HepG2 (cell line): ENCODE results near the gene SYP. TPM values are rescaled to one million over a fixed set of nuclear protein-coding genes. Genes with fewer than 3 reads are reported as not detected.

Source experiments
- ATAC-seq: fragments of 200-7000 bp; cut with Tn5 transposase; 3 replicates; pipeline ENCODE4 v1.9.1; 2020; ENCODE audit warnings: mild to moderate bottlenecking, moderate library complexity
- BruUV-seq: library from RNA; stranded (reverse); fragments of 400-500 nt; replicated peaks from 2 replicates; lab custom pipeline; 2021; lab: Mats Ljungman, UMichigan
- CTCF ChIA-PET: fragments of 300-600 bp; formaldehyde crosslinking; extraction: SDS; loops from one replicate; lab custom pipeline; 2021; ENCODE audit warnings: low total read pairs, inconsistent platforms, low intra/inter-chr PET ratio; lab: Yijun Ruan, JAX
- POLR2A ChIA-PET: fragments of 350-600 bp; sonication (Branson Sonifier 250); formaldehyde crosslinking; loops from one replicate; lab custom pipeline; 2020; ENCODE audit warnings: antibody characterized with exemption, inconsistent platforms; lab: Yijun Ruan, JAX
- DNase-seq: peaks from one replicate; pipeline ENCODE4 v3.0.0-alpha.2; 2015; ENCODE audit warnings: low spot score
- FAIRE-seq: peaks from 3 replicates; lab custom pipeline; 2011; peaks lifted over from hg19 to GRCh38; lab: Jason Lieb, UNC
- H2AFZ ChIP-seq: one replicate; pipeline ENCODE4 v1.6.1; 2011; ENCODE audit warnings: low read length, inconsistent platforms
- H3K27ac ChIP-seq: fragments of 300-600 bp; 3 replicates; pipeline ENCODE4 v1.8.0; 2011; ENCODE audit warnings: mixed run types, mild to moderate bottlenecking, mixed read lengths, low read length, inconsistent platforms; ENCODE audit not compliant: insufficient read depth; ENCODE audit errors: extremely low read length
- H3K27me3 ChIP-seq, 2 experiments: fragments of 200-600 bp in 1 of 2; 2 replicates in 1 of 2; 3 replicates in 1 of 2; pipeline versions ENCODE4 v1.6.0 to v1.8.0; 2011; ENCODE audit warnings: low read length in 2 of 2, mild to moderate bottlenecking in 2 of 2, moderate library complexity in 2 of 2, inconsistent platforms in 1 of 2; ENCODE audit not compliant: insufficient read depth in 2 of 2, control insufficient read depth in 1 of 2
- H3K36me3 ChIP-seq, 2 experiments: fragments of 200-600 bp in 1 of 2; replicated peaks in 1 of 2; 2 replicates in 1 of 2; 3 replicates in 1 of 2; pipeline versions ENCODE4 v1.5.1 to v1.8.0; 2011; ENCODE audit warnings: low read length in 2 of 2, inconsistent platforms in 1 of 2; ENCODE audit not compliant: insufficient read depth in 2 of 2, control insufficient read depth in 1 of 2
- H3K4me1 ChIP-seq: 2 replicates; pipeline ENCODE4 v1.5.1; 2012; ENCODE audit warnings: low read length, inconsistent platforms; ENCODE audit not compliant: insufficient read depth
- H3K4me2 ChIP-seq: 2 replicates; pipeline ENCODE4 v1.6.0; 2011; ENCODE audit warnings: low read depth, low read length, inconsistent platforms
- H3K4me3 ChIP-seq, 3 experiments: fragments of 200-600 bp in 1 of 3; sonication (generic), shearing (Covaris generic) in 1 of 3; replicated peaks in 1 of 3; 2 replicates each; pipeline ENCODE4 v1.5.1; 2011 to 2016; ENCODE audit warnings: low read length in 3 of 3, inconsistent platforms in 2 of 3, low read depth in 2 of 3, mild to moderate bottlenecking in 2 of 3, control low read depth in 1 of 3, mixed read lengths in 1 of 3; ENCODE audit not compliant: insufficient read depth in 1 of 3
- H3K79me2 ChIP-seq: one replicate; pipeline ENCODE4 v1.6.1; 2011; ENCODE audit warnings: low read length, inconsistent platforms; ENCODE audit not compliant: insufficient read depth
- H3K9ac ChIP-seq: 2 replicates; pipeline ENCODE4 v1.6.0; 2011; ENCODE audit warnings: mild to moderate bottlenecking, low read depth, low read length, inconsistent platforms; ENCODE audit not compliant: insufficient read depth
- H3K9me3 ChIP-seq: 2 replicates; pipeline ENCODE4 v1.5.1; 2012; ENCODE audit warnings: mild to moderate bottlenecking, low read length
- H4K20me1 ChIP-seq: 2 replicates; pipeline ENCODE4 v1.6.0; 2011; ENCODE audit warnings: inconsistent platforms, mild to moderate bottlenecking, low read length, moderate library complexity; ENCODE audit not compliant: insufficient read depth
- CBX5 ChIP-seq: sonication (generic); formaldehyde crosslinking; IDR thresholded peaks from 2 replicates; pipeline ENCODE4 v1.4.0; 2020; ENCODE audit warnings: missing genetic modification reagents, borderline replicate concordance
- FOSL1 ChIP-seq: sonication (generic); formaldehyde crosslinking; IDR thresholded peaks from 2 replicates; pipeline ENCODE4 v1.9.0; 2021; ENCODE audit warnings: missing genetic modification reagents, borderline replicate concordance
- JUNB ChIP-seq: sonication (generic); formaldehyde crosslinking; IDR thresholded peaks from 2 replicates; pipeline ENCODE4 v1.8.0; 2022; ENCODE audit warnings: missing genetic modification reagents, mild to moderate bottlenecking, borderline replicate concordance
- NFRKB ChIP-seq: fragments of 450-650 bp; IDR thresholded peaks from 2 replicates; pipeline ENCODE4 v1.6.1; 2017
- RFXAP ChIP-seq: sonication (generic); formaldehyde crosslinking; IDR thresholded peaks from 2 replicates; pipeline ENCODE4 v1.4.0; 2020; ENCODE audit warnings: missing genetic modification reagents, borderline replicate concordance
- WGBS: methylation state at CpG from one replicate; pipeline ENCODE4 v1.1.6; 2017; ENCODE audit warnings: low lambda C conversion rate; 5-methylcytosine and 5-hydroxymethylcytosine counted together
- in situ Hi-C: cut with HindIII; loops from 2 replicates; pipeline ENCODE4 v1.10.0; 2017; ENCODE audit warnings: low pct_unique_long_range_greater_than_20kb; ENCODE audit not compliant: extremely low pct_ligation_motif_present
- intact Hi-C: fragments of 100-400 bp; cut with micrococcal nuclease; formaldehyde crosslinking; loops from one replicate; pipeline ENCODE4 v1.10.0; 2022; ENCODE audit not compliant: unreplicated experiment
- polyA plus RNA-seq, 8 experiments: library from polyadenylated mRNA; depleted of rRNA in 3 of 8; stranded (reverse) in 7 of 8; unstranded in 1 of 8; fragments of >200 nt; fragmentation: Illumina TruSeq in 4 of 8; extraction: Trizol in 4 of 8; gene quantifications; 2 replicates each; pipeline versions ENCODE4 v1.2.1 to v1.2.3, GENCODE V29; 2011 to 2016; ENCODE audit warnings: low read depth in 4 of 8, missing spikeins in 1 of 8, mixed read lengths in 1 of 8; ENCODE audit not compliant: insufficient read depth in 1 of 8
- total RNA-seq, 5 experiments: library from RNA; depleted of rRNA; stranded (reverse); fragments of >200 nt; fragmentation: Illumina TruSeq; extraction: Trizol; gene quantifications; 2 replicates each; pipeline ENCODE4 v1.2.3, GENCODE V29; 2016; ENCODE audit warnings: low read depth in 1 of 5
- TF ChIP-seq, protein P1 (sequence below): IDR thresholded peaks from 2 replicates; pipeline ENCODE4 v1.6.1; 2012; ENCODE audit warnings: low read length, improper control_type of control experiment
- TF ChIP-seq, protein P2 (sequence below): sonication (generic); formaldehyde crosslinking; conservative IDR thresholded peaks from 2 replicates; pipeline ENCODE4 v1.5.0; 2020; ENCODE audit warnings: missing genetic modification reagents

Gene SYP
- total and polyA plus RNA-seq, 2 of the 13 experiments (the other 11 are each of a cell fraction or from before 2014, with no cell fraction given): 2.0 to 2.5 TPM

DNA sequence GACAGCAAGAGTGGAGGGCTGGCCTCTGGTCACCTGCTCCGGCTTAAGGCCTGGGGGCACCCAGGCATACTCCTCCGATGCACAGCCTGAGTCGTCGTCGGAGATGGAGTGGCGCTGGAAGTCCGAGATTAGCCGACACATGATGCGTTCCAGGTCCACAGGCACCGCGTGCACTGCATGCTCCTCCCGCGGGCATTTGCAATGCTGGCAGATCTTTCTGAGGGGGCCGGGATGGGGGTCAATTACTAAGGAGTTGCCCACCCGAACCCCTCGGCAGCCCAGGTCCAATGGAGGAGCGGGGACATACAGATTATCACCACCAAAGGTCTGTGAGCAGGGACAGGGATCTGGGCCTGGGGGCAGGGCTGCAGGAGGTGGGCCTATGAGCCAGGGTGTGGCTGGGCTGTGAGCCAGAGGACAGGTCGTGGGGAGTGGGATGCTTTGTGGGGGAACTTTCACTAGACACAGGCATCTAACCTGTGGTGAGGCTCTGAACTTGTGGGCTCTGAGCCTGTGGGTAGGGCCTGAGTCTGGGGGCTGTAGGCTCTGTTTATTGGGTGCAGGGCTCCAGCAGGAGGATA is 16.2 kb downstream of the SYP start:
- Histone ChIP-seq H4K20me1 (no peaks in the 10 kb centered on the region), H3K9me3 (no peaks in the 10 kb centered on the region), H3K9ac (no peak overlapping the region), H3K4me3 (no peak overlapping the region), H3K27ac (no peak overlapping the region), H3K4me1 (peaks cover 24% of the 10 kb centered on the region), H3K4me2 (no peak overlapping the region), H2AFZ (no peak overlapping the region), H3K79me2 (no peaks in the 10 kb centered on the region), H3K36me3 (peaks cover 0 to 2% of the 10 kb centered on the region in 2 experiments; a peak in 2 of 5 replicates), H3K27me3 (no peaks in the 10 kb centered on the region)
- DNase-seq (no peak), FAIRE-seq (no peak), ATAC-seq (no peak)
- in situ Hi-C loops: no loop called here
- BruUV-seq: no TSS peak
- 88% methylated on average over 7 of the region's 18 CpGs for WGBS
- intact Hi-C loops: no loop called here
- TF ChIP-seq NFRKB: no peak
- TF ChIP-seq CBX5 (CRISPR knock-in tag): no peak
- TF ChIP-seq, protein P1, sequence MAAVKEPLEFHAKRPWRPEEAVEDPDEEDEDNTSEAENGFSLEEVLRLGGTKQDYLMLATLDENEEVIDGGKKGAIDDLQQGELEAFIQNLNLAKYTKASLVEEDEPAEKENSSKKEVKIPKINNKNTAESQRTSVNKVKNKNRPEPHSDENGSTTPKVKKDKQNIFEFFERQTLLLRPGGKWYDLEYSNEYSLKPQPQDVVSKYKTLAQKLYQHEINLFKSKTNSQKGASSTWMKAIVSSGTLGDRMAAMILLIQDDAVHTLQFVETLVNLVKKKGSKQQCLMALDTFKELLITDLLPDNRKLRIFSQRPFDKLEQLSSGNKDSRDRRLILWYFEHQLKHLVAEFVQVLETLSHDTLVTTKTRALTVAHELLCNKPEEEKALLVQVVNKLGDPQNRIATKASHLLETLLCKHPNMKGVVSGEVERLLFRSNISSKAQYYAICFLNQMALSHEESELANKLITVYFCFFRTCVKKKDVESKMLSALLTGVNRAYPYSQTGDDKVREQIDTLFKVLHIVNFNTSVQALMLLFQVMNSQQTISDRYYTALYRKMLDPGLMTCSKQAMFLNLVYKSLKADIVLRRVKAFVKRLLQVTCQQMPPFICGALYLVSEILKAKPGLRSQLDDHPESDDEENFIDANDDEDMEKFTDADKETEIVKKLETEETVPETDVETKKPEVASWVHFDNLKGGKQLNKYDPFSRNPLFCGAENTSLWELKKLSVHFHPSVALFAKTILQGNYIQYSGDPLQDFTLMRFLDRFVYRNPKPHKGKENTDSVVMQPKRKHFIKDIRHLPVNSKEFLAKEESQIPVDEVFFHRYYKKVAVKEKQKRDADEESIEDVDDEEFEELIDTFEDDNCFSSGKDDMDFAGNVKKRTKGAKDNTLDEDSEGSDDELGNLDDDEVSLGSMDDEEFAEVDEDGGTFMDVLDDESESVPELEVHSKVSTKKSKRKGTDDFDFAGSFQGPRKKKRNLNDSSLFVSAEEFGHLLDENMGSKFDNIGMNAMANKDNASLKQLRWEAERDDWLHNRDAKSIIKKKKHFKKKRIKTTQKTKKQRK: no peak
- no peak for TF ChIP-seq FOSL1 (CRISPR knock-in tag)
- TF ChIP-seq RFXAP (CRISPR knock-in tag): no peak
- TF ChIP-seq, protein P2, sequence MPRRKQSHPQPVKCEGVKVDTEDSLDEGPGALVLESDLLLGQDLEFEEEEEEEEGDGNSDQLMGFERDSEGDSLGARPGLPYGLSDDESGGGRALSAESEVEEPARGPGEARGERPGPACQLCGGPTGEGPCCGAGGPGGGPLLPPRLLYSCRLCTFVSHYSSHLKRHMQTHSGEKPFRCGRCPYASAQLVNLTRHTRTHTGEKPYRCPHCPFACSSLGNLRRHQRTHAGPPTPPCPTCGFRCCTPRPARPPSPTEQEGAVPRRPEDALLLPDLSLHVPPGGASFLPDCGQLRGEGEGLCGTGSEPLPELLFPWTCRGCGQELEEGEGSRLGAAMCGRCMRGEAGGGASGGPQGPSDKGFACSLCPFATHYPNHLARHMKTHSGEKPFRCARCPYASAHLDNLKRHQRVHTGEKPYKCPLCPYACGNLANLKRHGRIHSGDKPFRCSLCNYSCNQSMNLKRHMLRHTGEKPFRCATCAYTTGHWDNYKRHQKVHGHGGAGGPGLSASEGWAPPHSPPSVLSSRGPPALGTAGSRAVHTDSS (CRISPR knock-in tag): no peak
- TF ChIP-seq JUNB (CRISPR knock-in tag): no peak
- ChIA-PET POLR2A (no interaction called here), CTCF (no interaction called here)
